GM19025 (cell line): ENCODE data around the gene CADPS.

Source experiments
- ATAC-seq: cut with Tn5 transposase; IDR thresholded peaks from one replicate; pipeline ENCODE4 v1.9.1; 2021; ENCODE audit warnings: mild to moderate bottlenecking, low read depth, moderate library complexity; ENCODE audit not compliant: unreplicated experiment

The CADPS gene

GRCh38 chr3:62874711-62875557, at the start of gene CADPS:
TSS of gene CADPS (minus strand) at chr3:62875416. CDS start at chr3:62875029, 387 bp downstream.
- ATAC-seq, result no peak

- no peak for ATAC-seq
These were observed 47.9 kb upstream of the CADPS start for GRCh38 chr3:62923066-62923465.

DNA sequence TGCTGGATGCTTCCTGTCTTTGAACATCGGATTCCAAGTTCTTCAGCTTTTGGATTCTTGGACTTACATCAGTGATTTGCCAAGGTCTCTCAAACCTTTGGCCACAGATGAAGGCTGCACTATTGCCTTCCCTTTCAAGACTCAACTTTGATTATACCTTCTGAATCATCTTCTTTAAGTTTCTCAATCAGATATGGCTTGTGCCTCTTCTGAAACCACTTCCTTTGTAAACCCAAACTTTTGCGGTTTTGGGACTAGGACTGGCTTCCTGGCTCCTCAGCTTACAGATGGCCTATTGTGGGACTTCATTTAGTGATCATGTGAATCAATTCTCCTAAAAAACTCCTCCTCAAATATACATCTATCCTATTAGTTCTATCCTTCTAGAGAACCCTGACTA, 47.1 kb upstream of the CADPS start:
- no peak for ATAC-seq

DNA sequence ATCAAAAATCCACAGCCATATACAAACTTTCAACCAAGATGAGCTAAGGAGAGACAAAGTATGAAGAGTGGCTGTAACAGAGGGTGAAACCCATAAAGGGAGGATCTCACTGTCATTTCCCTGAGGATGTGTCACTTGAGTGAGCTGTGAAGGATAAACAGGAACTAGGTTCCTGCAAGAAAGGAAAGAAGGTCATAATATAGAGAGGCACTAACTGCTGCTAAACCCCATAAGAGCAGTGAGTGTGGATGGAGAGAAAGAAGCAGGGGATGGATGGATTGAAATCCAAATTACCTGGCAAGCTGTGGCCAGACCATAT, 45.2 kb upstream of the CADPS start:
- no peak for ATAC-seq

- ATAC-seq, result no peak
These were observed 44.7 kb upstream of the CADPS start for GRCh38 chr3:62919784-62920465.

DNA sequence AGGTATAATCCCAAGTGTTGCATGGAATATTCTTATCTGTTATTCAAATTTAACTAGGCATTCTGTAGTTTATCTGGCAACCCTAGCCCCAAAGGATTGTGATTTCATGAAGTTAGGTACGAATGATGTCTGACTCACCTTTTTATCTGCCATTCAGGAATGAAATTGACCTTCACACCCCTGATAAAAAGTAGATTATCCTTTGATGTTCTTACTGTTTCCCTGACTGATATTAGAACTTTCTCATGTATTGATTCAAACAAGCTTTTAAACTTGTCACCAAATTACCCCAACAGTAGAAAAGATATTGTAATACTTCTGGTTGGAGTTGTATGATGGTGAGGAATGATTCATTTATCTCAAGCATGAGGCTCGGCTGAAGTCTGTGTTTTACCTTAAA, 43.6 kb upstream of the CADPS start:
- ATAC-seq, result no peak

DNA sequence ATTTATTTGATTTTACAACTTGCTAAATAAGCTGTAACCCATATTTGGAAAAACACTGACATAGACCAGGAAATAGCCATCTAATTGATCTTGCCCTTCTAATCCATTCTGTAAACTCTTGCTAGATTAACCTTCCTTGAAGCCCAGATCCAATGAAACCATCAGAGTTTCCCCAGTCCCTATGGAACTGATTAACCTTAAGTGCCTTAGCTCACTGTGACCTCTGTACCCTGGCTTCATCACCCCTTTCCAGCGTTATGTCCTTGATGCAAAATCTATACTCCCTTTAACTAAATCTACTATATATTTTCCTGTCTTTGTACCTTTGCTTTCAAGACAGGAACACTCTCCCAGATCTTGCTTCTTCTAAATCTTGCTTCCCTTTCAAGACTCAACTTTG, 42.9 kb upstream of the CADPS start:
- no peak for ATAC-seq

- no peak for ATAC-seq
These were observed 36.3 kb upstream of the CADPS start for GRCh38 chr3:62911526-62911925.

DNA sequence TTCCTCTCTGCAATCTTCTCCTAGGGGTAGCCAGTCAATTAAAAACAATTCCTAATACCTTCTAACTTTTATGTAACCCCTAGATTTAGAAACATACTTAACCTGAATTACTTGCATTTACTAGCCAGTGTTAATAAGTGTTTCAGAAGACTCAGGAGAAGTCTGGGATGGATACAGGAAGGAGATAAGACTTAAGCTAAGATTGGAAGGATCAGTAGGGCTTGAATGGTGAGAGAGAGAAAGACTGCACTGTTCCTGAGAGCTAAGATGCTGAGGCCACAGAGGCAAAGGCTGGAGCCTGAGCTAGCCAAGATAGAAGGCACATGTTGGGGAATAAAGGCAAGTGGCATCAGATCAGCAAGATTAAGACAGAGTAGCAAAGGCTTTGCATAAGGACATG, 30.1 kb upstream of the CADPS start:
- no peak for ATAC-seq

GRCh38 chr3:62898530-62899496, 23.6 kb upstream of the CADPS start:
- no peak for ATAC-seq

DNA sequence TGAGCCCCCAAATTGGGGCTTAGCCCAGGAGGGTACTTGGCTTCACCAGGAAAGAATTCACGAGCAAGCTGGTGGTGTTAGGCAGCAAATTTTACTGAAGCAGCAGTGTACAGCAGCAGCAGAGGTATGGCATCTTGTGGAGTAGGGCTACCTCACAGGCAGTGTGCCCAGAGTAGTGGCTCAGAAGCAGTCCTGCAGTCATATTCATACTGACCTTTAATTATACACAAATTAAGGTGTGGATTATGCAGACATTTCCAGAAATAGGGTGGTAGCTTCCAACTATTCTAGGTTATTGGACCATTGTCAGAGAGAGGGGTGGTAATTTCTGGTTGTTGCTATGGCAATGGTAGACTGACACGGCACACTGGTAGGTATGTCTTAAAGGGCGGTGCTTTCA, 20.7 kb upstream of the CADPS start:
- ATAC-seq, result no peak

DNA sequence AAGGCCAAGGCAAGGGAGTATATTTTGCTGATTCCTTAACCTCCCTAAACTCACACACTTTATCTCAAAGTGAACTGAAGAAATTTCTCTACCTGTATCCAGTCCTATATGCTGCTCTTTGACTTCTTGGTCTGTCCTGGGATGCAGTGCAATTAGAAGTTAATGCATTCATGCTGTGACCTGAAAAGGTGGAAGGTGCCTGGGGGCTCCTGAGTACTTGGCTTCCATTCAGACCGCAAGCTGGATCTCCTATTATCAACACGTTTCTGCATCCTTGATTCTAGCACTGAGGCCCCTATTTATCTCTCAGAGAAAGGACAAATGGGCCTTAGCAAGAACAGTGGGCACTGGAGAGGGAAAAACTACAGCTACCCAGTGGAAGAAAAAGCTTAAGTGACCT, 17.7 kb upstream of the CADPS start:
- no peak for ATAC-seq

- no peak for ATAC-seq
These were observed 16.8 kb upstream of the CADPS start for GRCh38 chr3:62892045-62892444.

DNA sequence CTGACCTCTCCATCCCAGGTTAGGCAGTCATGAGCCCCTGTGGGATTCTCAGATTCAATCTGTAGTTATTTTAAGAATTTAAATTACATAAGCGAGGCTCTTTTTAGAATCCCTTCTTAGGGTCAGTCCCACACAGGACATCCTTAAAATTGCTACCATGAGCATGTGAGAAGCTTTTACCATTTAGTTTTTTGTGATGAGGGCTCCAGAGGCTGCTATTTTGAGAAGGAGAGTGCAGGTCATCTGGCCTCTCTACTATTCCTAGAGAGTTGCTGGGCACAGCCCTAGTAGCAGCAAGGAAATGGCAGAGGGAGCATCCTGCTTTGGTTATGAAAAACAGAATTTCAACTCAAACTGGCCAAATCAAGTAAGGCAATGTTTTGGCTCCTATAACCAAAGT, 13.6 kb upstream of the CADPS start:
- no peak for ATAC-seq

DNA sequence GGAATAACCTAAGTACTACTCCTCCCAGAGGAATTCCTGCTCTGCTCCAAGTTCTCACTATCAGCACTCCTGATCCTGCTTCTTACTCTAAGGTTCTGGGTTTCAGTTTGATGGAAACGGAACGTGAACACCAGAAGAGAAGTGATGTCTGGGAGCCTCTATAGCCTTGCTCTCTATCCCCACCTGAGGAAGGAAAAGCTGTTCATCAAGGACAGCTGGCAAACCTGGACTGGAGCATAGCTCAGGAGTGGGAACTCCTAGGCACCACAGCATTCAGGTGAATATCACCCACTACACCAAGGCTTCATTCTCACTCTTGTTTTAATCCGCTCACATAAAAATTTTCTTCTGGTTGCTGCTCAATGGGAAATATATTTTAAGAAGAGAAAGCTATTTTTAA, 13.0 kb upstream of the CADPS start:
- no peak for ATAC-seq

DNA sequence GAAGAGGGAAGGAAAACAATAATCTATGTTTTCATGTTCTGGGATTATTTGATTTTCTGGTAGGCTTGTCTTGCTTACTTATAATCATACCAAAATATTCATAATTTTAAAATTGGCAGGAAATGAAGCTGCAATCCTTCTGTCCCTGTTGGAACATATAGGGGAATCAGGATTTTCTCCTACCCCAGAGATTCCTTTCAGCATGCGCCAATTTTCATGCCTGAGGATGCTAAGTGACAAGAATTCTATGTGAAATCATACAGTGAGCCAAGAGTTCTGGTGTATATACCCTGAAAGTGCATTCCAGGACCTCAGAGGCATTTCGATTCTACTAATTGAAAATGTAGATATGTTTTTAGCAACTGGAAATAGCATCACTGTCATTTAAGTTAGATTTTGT, 9.9 kb upstream of the CADPS start:
- ATAC-seq, result no peak

DNA sequence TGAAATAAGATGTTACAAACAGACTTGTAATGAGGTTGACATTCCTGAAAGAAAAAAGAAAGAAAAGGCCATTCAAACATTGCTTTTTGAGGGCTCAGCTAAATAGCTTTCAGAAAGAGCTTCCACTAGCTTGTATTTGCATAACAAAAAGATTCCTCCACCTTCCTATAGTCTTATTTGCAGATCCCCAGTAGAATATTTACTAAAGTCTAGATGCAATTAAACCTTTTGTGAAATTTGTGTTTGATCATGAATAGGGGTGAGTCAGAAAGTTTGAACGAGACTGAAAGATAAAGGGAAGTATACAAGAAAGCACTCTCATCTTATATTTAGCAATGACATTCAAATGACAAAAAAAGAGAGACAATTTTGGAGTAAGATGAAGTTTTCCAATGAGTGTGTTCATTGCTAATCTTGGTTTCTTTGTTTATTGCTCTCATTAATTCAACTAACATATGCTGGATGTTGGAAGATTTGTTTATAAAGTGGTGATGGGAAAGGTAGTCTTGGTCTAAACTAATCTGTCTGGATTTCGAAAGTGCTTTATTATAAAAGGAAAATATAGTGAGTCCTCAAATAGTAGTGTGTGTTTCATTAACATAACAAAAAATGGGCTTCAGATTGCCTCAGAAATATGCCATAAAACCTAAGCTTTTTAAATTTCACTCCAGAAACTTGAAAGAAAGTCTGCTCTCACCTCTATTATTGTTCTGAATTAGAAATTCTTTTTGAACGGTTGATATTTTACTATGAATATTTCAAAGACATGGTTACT, 9.1 kb upstream of the CADPS start:
- ATAC-seq, result no peak

GRCh38 chr3:62882676-62883200, 7.5 kb upstream of the CADPS start:
- no peak for ATAC-seq

DNA sequence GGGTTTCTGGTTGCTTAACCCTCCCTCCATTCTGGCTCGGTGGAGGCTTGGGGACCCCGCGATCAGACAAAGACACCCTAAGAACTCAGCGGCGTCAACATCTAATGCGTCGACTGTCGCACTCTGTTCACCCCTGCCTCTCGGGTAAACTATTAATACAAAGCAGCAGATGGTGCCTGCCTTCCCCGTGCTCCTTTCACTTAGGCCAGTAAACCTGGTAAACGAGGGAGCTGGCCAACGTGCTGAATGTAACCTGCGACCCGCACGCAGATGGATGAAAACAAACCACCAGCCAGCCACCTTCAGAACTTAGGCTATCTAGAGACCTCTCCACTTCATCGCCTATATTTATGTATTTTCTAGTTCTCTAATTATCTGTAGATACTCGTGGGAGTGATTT, 848 bp upstream of the CADPS start:
- ATAC-seq, result no peak

DNA sequence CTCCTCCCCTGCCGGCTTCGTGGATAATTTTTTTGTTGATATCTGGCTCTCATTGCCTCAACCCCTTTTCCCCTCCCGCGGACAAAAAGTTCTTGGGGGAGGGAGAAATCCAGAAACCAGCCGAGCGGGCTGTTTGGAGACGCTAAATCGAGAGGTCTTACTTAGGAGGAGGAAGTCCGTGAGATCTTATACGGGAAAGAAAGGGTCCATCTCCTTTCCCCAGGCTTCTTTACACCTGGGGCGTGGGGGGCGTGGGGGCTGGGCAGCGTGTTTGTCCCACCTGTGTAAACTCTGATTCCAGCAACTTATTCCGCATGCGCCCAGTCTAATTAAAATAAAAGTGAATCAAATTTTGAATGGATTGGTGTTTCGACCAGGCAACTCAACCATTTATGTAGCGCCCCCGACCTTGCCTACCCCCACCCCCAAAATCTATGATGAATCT, 364 bp upstream of the CADPS start:
- ATAC-seq, result no peak
